A673 (cell line): Measurements from ENCODE around the gene CCDC97. TPM values are rescaled to one million over a fixed set of nuclear protein-coding genes. Genes with fewer than 3 reads are reported as not detected.

Experiments
- BruUV-seq: library from RNA; stranded (reverse); fragments of 400-500 nt; replicated peaks from 2 replicates; lab custom pipeline; 2021; lab: Mats Ljungman, UMichigan
- CTCF ChIA-PET: fragments of 300-600 bp; sonication (Branson Sonifier 250); formaldehyde crosslinking; loops from one replicate; lab custom pipeline; 2022; ENCODE audit warnings: antibody characterized with exemption; lab: Charles Lee
- POLR2A ChIA-PET: fragments of 300-600 bp; sonication (Branson Sonifier 250); formaldehyde crosslinking; loops from one replicate; lab custom pipeline; 2022; ENCODE audit warnings: antibody characterized with exemption; ENCODE audit not compliant: low non-redundant PET; lab: Charles Lee
- DNase-seq: peaks from one replicate; pipeline ENCODE4 v3.0.0-alpha.2; 2015; ENCODE audit warnings: low spot score
- H3K27ac ChIP-seq: fragments of 200-600 bp; sonication (generic); 2 replicates; pipeline ENCODE4 v1.5.1; 2016; ENCODE audit warnings: mixed run types, low read depth, mild to moderate bottlenecking, mixed read lengths, antibody characterized with exemption, low read length; ENCODE audit not compliant: poor library complexity, severe bottlenecking
- H3K27me3 ChIP-seq: fragments of 200-600 bp; sonication (generic); replicated peaks from 2 replicates; pipeline ENCODE4 v1.6.1; 2017; ENCODE audit warnings: mixed run types, low read depth, mild to moderate bottlenecking, mixed read lengths, antibody characterized with exemption, low read length; ENCODE audit not compliant: insufficient read depth, poor library complexity
- H3K36me3 ChIP-seq: fragments of 200-600 bp; sonication (generic); 2 replicates; pipeline ENCODE4 v1.6.1; 2016; ENCODE audit warnings: mixed run types, mild to moderate bottlenecking, mixed read lengths, antibody characterized with exemption, low read length; ENCODE audit not compliant: insufficient read depth, poor library complexity, severe bottlenecking
- H3K4me1 ChIP-seq: fragments of 200-600 bp; sonication (generic); 2 replicates; pipeline ENCODE4 v1.6.1; 2017; ENCODE audit warnings: mixed run types, mild to moderate bottlenecking, mixed read lengths, antibody characterized with exemption, low read length; ENCODE audit not compliant: insufficient read depth, poor library complexity, severe bottlenecking
- H3K4me3 ChIP-seq: fragments of 200-600 bp; sonication (generic); 2 replicates; pipeline ENCODE4 v1.5.1; 2016; ENCODE audit warnings: low read depth, mixed run types, mild to moderate bottlenecking, mixed read lengths, low read length; ENCODE audit not compliant: poor library complexity, severe bottlenecking
- H3K9me3 ChIP-seq: fragments of 200-600 bp; sonication (generic); 2 replicates; pipeline ENCODE4 v1.6.1; 2016; ENCODE audit warnings: mixed run types, low read depth, mild to moderate bottlenecking, mixed read lengths, antibody characterized with exemption, low read length; ENCODE audit not compliant: poor library complexity, severe bottlenecking
- EZH2 ChIP-seq: fragments of 200-600 bp; sonication (generic); IDR thresholded peaks from 2 replicates; pipeline ENCODE4 v1.6.1; 2017; ENCODE audit warnings: borderline replicate concordance, low read depth, mild to moderate bottlenecking, mixed read lengths, antibody characterized with exemption, low read length; ENCODE audit not compliant: poor library complexity, severe bottlenecking
- intact Hi-C: fragments of 100-400 bp; cut with micrococcal nuclease; formaldehyde crosslinking; loops from one replicate; pipeline ENCODE4 v1.10.0; 2022; ENCODE audit not compliant: unreplicated experiment
- total RNA-seq: library from RNA; stranded (reverse); gene quantifications from 2 replicates; pipeline ENCODE4 v1.2.3, GENCODE V29; 2021
- TF ChIP-seq, protein P1 (sequence below): fragments of 300-800, 200-600 bp; sonication (generic); conservative IDR thresholded peaks from 2 replicates; pipeline ENCODE4 v1.5.1; 2017; ENCODE audit warnings: low read depth, mild to moderate bottlenecking, antibody characterized with exemption, low read length, moderate library complexity, mixed read lengths

CCDC97 gene
- total RNA-seq, 1 experiment from 2014 or later = 40.8 TPM

DNA sequence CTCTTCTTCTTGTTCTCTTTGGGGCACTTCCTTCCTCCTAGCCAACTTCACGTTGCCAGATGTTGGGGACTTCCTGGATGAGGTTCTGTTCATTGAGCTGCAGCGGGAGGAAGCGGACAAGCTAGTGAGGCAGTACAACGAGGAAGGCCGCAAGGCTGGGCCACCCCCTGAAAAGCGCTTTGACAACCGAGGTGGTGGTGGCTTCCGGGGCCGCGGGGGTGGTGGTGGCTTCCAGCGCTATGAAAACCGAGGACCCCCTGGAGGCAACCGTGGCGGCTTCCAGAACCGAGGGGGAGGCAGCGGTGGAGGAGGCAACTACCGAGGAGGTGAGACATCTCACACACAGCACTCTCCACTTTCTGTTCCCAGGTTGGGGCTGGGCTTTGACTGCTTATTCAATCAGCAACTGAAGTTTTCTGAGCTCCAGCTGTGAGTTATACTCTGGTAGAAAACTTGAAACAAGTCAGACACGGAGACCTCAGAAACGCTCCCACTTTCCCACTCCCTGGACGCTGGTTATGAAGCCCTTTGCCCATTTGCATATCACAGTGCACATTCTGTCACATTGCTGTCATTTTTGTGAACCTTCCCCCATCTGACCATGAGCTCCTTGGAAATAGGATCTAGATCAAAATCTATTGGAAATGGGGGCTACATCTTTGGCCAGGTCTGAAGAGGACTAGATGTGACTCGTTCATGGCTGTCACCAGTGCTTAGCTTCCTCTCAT lies 7.2 kb upstream of the CCDC97 start:
- Histone ChIP-seq H3K9me3 (no peaks in the 10 kb centered on the region), H3K4me1 (no peaks in the 10 kb centered on the region), H3K36me3 (peaks cover 99% of the 10 kb centered on the region), H3K4me3 (no peak overlapping the region), H3K27ac (no peak overlapping the region), H3K27me3 (no peaks in the 10 kb centered on the region)
- intact Hi-C loops = no loop called here
- CTCF ChIA-PET = no interaction called here
- BruUV-seq = no TSS peak
- no peak for TF ChIP-seq EZH2
- TF ChIP-seq, protein P1, sequence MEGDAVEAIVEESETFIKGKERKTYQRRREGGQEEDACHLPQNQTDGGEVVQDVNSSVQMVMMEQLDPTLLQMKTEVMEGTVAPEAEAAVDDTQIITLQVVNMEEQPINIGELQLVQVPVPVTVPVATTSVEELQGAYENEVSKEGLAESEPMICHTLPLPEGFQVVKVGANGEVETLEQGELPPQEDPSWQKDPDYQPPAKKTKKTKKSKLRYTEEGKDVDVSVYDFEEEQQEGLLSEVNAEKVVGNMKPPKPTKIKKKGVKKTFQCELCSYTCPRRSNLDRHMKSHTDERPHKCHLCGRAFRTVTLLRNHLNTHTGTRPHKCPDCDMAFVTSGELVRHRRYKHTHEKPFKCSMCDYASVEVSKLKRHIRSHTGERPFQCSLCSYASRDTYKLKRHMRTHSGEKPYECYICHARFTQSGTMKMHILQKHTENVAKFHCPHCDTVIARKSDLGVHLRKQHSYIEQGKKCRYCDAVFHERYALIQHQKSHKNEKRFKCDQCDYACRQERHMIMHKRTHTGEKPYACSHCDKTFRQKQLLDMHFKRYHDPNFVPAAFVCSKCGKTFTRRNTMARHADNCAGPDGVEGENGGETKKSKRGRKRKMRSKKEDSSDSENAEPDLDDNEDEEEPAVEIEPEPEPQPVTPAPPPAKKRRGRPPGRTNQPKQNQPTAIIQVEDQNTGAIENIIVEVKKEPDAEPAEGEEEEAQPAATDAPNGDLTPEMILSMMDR = no peak
- DNase-seq = no peak
- POLR2A ChIA-PET = no interaction called here

- no peak for TF ChIP-seq EZH2
- TF ChIP-seq, protein P1 = no peak
- Histone ChIP-seq H3K27me3 (no peaks in the 10 kb centered on the region), H3K4me1 (peaks cover 4% of the 10 kb centered on the region), H3K9me3 (no peaks in the 10 kb centered on the region), H3K27ac (no peak overlapping the region), H3K36me3 (peaks cover 91% of the 10 kb centered on the region), H3K4me3 (no peak overlapping the region)
- POLR2A ChIA-PET = no interaction called here
- DNase-seq = no peak
- intact Hi-C loops = no loop called here
- CTCF ChIA-PET = no interaction called here
- no TSS peak for BruUV-seq
Observed at GRCh38 chr19:41303954-41304353, 6.0 kb upstream of the CCDC97 start.

GRCh38 chr19:41304706-41305483 lies 5.1 kb upstream of the CCDC97 start:
- POLR2A ChIA-PET = no interaction called here
- intact Hi-C loops = no loop called here
- DNase-seq = no peak
- Histone ChIP-seq H3K4me1 (peaks cover 12% of the 10 kb centered on the region), H3K9me3 (no peaks in the 10 kb centered on the region), H3K4me3 (no peak overlapping the region), H3K27me3 (no peaks in the 10 kb centered on the region), H3K36me3 (peaks cover 82% of the 10 kb centered on the region), H3K27ac (no peak overlapping the region)
- TF ChIP-seq EZH2 = no peak
- TF ChIP-seq, protein P1 = no peak
- BruUV-seq = no TSS peak
- CTCF ChIA-PET = interaction anchor here (0.6 kb wide), 1 partner anchor 37 kb away, joined by 7 read pairs; no protein-coding TSS in a partner anchor
